ENCODE data around the gene SOX18. TPM values are rescaled to one million over a fixed set of nuclear protein-coding genes. Genes with fewer than 3 reads are reported as not detected.

The SOX18 gene
- total and polyA plus RNA-seq, 2 of the 13 experiments (the other 11 are each of a cell fraction or from before 2014, with no cell fraction given) = 1.6 to 1.9 TPM

GRCh38 chr20:64056889-64057627 is 7.6 kb upstream of the SOX18 start (continued):
- TF ChIP-seq GTF2F1 (IDR thresholded peaks at IDR 0.05; ENCODE audit: low read length) (no peak), NR1H2 (CRISPR knock-in tag; IDR thresholded peaks at IDR 0.05; ENCODE audit: borderline replicate concordance, low read depth) (no peak), MED8 (CRISPR knock-in tag; IDR thresholded peaks at IDR 0.05; ENCODE audit: insufficient replicate concordance) (peak; percentile 64), ZNF432 (CRISPR knock-in tag; IDR thresholded peaks at IDR 0.05; ENCODE audit: borderline replicate concordance) (no peak), ESRRA (CRISPR knock-in tag; IDR thresholded peaks at IDR 0.05; ENCODE audit: low read depth) (no peak), ZNF850 (CRISPR knock-in tag; conservative IDR thresholded peaks at IDR 0.05) (no peak), ZNF333 (CRISPR knock-in tag; IDR thresholded peaks at IDR 0.05; ENCODE audit: borderline replicate concordance) (peak; percentile 44; the same call in 1 of the 2 replicates), ZNF10 (CRISPR knock-in tag; IDR thresholded peaks at IDR 0.05; ENCODE audit: borderline replicate concordance, low read depth) (no peak), FOXA1 (IDR thresholded peaks at IDR 0.05) (no peak), FOXA1 (CRISPR knock-in tag; IDR thresholded peaks at IDR 0.05) (0 out of 2 replicates have a peak, but pooled peaks have one; percentile 4), ZNF549 (CRISPR knock-in tag; IDR thresholded peaks at IDR 0.05) (no peak), SRY (CRISPR knock-in tag; IDR thresholded peaks at IDR 0.05) (peak; percentile 88; the same call in 1 of the 2 replicates), ZNF782 (CRISPR knock-in tag; IDR thresholded peaks at IDR 0.05; ENCODE audit: borderline replicate concordance) (no peak; the same call in 1 of the 2 replicates), SMARCC2 (IDR thresholded peaks at IDR 0.05) (no peak), ZKSCAN5 (CRISPR knock-in tag; IDR thresholded peaks at IDR 0.05) (0 out of 2 replicates have a peak, but pooled peaks have one; percentile 10), ZNF451 (CRISPR knock-in tag; IDR thresholded peaks at IDR 0.05) (no peak), SIX1 (CRISPR knock-in tag; IDR thresholded peaks at IDR 0.05; ENCODE audit: borderline replicate concordance) (no peak), NAIF1 (CRISPR knock-in tag; IDR thresholded peaks at IDR 0.05; ENCODE audit: borderline replicate concordance) (no peak), ZNF256 (CRISPR knock-in tag; conservative IDR thresholded peaks at IDR 0.05) (peak; percentile 54; the same call in 1 of the 2 replicates), FOXO1 (CRISPR knock-in tag; IDR thresholded peaks at IDR 0.05) (no peak), NFKBIZ (CRISPR knock-in tag; IDR thresholded peaks at IDR 0.05) (no peak), TSC22D2 (CRISPR knock-in tag; IDR thresholded peaks at IDR 0.05; ENCODE audit: borderline replicate concordance) (no peak; the same call in 1 of the 2 replicates), KLF9 (CRISPR knock-in tag; IDR thresholded peaks at IDR 0.05; ENCODE audit: low read depth) (no peak)
- TF ChIP-seq, protein P1, sequence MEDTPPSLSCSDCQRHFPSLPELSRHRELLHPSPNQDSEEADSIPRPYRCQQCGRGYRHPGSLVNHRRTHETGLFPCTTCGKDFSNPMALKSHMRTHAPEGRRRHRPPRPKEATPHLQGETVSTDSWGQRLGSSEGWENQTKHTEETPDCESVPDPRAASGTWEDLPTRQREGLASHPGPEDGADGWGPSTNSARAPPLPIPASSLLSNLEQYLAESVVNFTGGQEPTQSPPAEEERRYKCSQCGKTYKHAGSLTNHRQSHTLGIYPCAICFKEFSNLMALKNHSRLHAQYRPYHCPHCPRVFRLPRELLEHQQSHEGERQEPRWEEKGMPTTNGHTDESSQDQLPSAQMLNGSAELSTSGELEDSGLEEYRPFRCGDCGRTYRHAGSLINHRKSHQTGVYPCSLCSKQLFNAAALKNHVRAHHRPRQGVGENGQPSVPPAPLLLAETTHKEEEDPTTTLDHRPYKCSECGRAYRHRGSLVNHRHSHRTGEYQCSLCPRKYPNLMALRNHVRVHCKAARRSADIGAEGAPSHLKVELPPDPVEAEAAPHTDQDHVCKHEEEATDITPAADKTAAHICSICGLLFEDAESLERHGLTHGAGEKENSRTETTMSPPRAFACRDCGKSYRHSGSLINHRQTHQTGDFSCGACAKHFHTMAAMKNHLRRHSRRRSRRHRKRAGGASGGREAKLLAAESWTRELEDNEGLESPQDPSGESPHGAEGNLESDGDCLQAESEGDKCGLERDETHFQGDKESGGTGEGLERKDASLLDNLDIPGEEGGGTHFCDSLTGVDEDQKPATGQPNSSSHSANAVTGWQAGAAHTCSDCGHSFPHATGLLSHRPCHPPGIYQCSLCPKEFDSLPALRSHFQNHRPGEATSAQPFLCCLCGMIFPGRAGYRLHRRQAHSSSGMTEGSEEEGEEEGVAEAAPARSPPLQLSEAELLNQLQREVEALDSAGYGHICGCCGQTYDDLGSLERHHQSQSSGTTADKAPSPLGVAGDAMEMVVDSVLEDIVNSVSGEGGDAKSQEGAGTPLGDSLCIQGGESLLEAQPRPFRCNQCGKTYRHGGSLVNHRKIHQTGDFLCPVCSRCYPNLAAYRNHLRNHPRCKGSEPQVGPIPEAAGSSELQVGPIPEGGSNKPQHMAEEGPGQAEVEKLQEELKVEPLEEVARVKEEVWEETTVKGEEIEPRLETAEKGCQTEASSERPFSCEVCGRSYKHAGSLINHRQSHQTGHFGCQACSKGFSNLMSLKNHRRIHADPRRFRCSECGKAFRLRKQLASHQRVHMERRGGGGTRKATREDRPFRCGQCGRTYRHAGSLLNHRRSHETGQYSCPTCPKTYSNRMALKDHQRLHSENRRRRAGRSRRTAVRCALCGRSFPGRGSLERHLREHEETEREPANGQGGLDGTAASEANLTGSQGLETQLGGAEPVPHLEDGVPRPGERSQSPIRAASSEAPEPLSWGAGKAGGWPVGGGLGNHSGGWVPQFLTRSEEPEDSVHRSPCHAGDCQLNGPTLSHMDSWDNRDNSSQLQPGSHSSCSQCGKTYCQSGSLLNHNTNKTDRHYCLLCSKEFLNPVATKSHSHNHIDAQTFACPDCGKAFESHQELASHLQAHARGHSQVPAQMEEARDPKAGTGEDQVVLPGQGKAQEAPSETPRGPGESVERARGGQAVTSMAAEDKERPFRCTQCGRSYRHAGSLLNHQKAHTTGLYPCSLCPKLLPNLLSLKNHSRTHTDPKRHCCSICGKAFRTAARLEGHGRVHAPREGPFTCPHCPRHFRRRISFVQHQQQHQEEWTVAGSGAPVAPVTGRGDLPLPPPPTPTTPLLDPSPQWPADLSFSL (CRISPR knock-in tag; IDR thresholded peaks at IDR 0.05) = no peak

Data from HepG2 (cell line).